GM18867 (cell line): ENCODE measurements around the gene TGFBR3L.
"Not testable (repeated sequence)": the region's sequence is repeated elsewhere in the genome, so short reads cannot be mapped to it uniquely, and the experiment has no call there.

Source experiments
- ATAC-seq: cut with Tn5 transposase; IDR thresholded peaks from one replicate; pipeline ENCODE4 v1.9.1; 2021; ENCODE audit warnings: mild to moderate bottlenecking, moderate library complexity; ENCODE audit not compliant: unreplicated experiment

TGFBR3L gene

DNA sequence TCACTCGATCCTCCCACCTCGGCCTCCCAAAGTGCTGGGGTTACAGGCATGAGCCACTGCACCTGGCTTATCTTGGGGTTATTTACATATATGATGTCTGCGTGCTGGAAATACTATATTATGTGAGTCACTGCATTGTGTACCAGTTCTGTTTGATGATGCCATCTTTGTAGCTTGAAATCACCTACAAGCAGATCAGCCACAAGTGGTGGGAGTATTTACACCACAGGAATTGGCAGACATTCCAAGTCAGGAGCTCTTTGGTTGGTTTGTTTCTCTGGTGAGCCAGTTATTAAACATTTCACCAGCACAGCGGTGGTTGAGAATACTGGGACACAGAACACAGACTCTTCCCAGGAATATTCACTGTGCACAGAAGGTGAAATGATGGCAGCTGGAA, 33.3 kb downstream of the TGFBR3L start:
- ATAC-seq: no peak

- ATAC-seq: no peak
Observed at GRCh38 chr19:7953060-7953459, 38.4 kb downstream of the TGFBR3L start.

DNA sequence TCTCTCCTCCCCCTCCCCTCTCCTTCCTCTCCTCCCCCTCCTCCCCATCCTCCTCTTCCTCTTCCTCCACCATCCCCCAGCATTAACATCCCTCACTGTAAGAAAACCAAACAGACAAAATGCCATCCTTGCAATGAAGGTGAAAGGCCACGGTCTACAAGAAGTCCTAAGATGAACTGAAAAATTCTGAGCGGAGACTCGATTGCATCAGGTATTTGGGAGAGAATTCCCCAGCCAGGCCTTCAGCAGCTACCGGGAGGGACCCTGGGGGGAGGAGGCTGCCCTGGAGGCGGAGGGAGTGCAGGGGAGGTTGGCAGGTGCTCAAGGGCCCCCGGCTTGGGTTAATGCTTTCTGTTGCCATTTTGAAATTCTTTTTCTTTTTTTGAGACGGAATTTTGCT, 38.9 kb downstream of the TGFBR3L start:
- no peak for ATAC-seq

GRCh38 chr19:7955696-7956095, 41.1 kb downstream of the TGFBR3L start:
- no peak for ATAC-seq

GRCh38 chr19:7959211-7959610, 44.6 kb downstream of the TGFBR3L start:
- no peak for ATAC-seq

DNA sequence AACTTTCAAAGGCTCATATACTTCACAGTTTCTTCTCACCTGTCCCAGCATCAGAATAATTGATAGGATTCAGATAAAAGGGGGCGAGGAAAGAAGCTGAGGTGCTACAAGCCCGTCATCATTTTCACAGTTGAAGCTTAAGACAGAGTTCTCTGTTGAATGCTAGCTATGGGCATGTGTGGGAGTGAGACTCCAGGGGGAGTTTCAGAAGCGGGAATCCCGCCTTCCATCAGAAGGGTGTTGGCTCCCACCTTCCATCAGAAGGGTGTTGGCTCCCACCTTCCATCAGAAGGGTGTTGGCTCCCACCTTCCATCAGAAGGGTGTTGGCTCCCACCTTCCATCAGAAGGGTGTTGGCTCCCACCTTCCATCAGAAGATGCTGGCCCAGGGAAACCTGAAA, 46.5 kb downstream of the TGFBR3L start:
- not testable (repeated sequence) for ATAC-seq

DNA sequence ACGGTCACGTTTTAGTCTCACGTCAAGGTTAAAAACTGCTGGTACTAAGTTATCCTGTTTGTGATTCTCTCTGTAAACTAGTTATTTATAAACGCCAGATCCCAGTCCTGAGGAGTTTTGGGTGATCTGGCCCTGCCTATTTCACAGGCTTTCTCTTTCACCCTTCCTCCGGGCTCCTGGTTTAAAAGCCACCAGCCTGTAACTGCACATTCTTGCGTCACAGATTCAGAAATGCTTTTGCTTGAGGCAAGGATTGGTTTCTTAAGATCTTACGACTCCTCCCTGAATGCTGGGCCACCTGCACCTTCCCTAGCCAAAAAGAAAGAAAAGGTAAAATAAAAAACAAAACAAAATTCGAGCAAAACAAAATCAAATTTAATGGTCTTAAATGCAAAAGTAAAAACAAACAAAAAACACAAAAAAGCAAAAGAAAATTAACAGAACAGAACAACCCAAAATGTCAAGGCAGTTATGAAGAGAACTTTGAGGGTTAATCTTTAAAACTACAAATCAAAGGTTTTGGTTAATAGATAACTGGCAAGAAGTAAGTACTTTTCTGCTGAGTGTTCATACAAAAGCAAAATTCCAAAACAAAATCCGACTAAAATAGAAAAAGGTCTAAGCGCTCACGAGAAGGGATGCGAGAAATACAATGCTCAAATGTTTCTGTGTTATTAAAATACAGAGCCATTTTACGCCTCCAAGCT, 47.4 kb downstream of the TGFBR3L start:
- no peak for ATAC-seq

- ATAC-seq: no peak
Observed at GRCh38 chr19:7962644-7963268, 48.1 kb downstream of the TGFBR3L start.

GRCh38 chr19:7963566-7963965, 48.9 kb downstream of the TGFBR3L start:
- no peak for ATAC-seq

DNA sequence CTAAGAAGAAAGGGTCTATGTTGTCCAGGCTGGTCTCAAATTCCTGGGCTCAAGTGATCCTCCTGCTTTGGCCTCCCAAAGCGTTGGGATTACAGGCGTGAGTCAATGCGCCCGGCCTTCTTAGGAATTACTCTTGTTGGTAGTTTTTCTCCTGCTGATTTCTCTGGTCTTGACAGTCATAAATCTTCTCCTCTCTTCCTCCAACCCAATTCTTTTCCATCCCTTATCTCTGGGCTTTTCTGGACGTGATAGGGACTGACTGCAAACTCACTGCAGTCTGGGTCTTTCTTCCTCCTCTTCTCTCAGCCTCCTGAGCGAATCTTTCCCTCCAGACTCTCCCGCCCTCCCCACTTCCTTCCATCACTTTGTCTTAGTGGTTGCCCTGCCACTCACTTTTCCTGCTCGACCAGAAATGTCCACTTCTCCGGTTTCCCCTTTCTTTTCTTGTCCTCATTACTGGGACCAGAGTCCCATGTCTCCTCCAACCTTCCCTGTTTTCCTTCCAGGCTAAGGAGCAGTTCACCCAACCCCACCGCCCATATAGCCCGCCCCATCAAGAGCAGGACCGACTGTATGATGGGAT, 50.7 kb downstream of the TGFBR3L start:
- no peak for ATAC-seq

DNA sequence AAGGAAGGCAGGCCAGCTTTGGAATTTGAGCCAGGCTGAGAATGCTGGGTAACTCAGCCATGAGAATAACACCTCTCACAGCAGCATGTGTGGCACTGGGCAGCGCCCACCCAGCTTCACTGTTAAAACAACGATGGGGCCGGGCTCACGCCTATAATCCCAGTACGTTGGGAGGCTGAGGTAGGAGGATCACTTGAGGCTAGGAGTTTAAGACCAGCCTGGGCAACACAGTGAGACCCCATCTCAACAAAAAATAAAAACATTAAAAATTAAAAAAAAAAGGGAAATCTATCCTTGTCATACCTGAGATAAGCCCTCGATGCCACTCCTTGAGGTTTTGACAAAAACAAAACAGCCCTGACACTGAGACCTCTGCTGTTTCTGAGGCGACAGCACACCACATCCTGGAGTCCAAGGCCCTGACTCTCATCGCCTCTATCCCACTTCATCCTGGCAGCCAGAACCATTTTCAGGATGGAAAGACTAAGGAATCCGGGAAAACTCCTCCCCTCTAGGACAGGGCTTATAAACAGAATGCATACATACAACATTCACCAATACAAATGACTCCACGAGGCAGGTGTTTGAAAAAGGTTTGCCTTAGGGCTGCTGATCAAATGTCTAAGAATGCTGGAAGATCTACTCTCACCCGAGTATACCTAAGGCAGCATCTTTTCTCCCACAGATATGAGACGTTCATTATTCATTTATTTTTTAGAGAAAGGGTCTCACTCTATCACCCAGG, 51.5 kb downstream of the TGFBR3L start:
- no peak for ATAC-seq

DNA sequence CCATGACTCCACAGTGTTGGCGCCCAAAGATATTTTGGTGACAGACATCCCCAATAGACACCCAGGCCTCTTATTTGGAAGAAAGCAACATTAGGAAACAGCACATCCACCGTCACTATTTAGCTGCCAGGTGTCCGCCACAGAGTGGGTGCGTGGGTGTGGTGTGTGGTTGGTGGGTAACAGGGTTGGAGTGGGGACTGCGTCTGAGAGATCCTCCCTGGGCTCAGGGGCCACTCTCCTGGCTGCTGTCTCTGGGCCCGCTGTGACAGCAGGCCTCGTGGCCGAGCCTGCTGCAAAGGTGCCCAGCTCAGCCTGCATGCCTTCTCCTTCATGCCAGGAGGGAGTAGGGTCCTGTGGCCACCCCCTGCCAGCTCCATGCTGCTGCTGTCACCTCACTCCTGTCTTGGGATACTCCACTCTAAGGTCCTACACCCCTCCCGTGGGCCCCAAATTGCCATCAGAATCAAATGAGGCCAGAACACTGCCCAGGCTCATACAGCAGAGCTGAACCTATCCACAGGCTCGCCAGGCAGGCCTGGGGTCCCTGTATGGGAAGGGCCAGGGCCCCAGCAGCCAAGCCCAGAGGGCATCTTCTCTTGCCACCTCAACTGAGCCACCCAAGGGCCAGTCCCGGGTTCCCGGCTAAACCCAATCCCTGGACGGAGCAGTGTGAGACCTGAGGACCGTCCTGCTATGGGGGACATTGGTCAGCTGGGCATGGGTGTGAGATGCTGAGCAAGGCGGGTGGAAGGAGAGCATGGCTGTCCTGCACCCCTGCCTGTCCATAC, 53.6 kb downstream of the TGFBR3L start:
- ATAC-seq: no peak
